ENCODE data around the gene ACAD10.
"Not testable (repeated sequence)": the region's sequence is repeated elsewhere in the genome, so short reads cannot be mapped to it uniquely, and the experiment has no call there.

Gene ACAD10

GRCh38 chr12:111687255-111687654 lies 1.4 kb downstream of the ACAD10 start:
- DNase-seq (ENCODE audit: low read depth, low spot score), result no peak

GRCh38 chr12:111687952-111688351 lies 2.1 kb downstream of the ACAD10 start:
- no peak for DNase-seq (ENCODE audit: low read depth, low spot score)

- no peak for DNase-seq (ENCODE audit: low read depth, low spot score)
Observed at GRCh38 chr12:111691262-111691661, 5.4 kb downstream of the ACAD10 start.

- no peak for DNase-seq (ENCODE audit: low read depth, low spot score)
Observed at GRCh38 chr12:111692575-111693210, 6.8 kb downstream of the ACAD10 start.

GRCh38 chr12:111693818-111694217 lies 8.0 kb downstream of the ACAD10 start:
- DNase-seq (ENCODE audit: low read depth, low spot score), result no peak

- DNase-seq (ENCODE audit: low read depth, low spot score), result no peak
Observed at GRCh38 chr12:111699962-111700361, 14.1 kb downstream of the ACAD10 start.

GRCh38 chr12:111705672-111706071 lies 19.8 kb downstream of the ACAD10 start:
- DNase-seq (ENCODE audit: low read depth, low spot score), result no peak

- DNase-seq (ENCODE audit: low read depth, low spot score), result no peak
Observed at GRCh38 chr12:111706145-111706544, 20.3 kb downstream of the ACAD10 start.

- DNase-seq (ENCODE audit: low read depth, low spot score), result no peak
Observed at GRCh38 chr12:111715279-111715678, 29.4 kb downstream of the ACAD10 start.

GRCh38 chr12:111719316-111719715 lies 33.5 kb downstream of the ACAD10 start:
- not testable (repeated sequence) for DNase-seq (ENCODE audit: low read depth, low spot score)

- no peak for DNase-seq (ENCODE audit: low read depth, low spot score)
Observed at GRCh38 chr12:111720457-111720856, 34.6 kb downstream of the ACAD10 start.

- not testable (repeated sequence) for DNase-seq (ENCODE audit: low read depth, low spot score)
Observed at GRCh38 chr12:111723646-111724360, 38.0 kb downstream of the ACAD10 start.

GRCh38 chr12:111728795-111729194 lies 42.9 kb downstream of the ACAD10 start:
- DNase-seq (ENCODE audit: low read depth, low spot score), result no peak

GRCh38 chr12:111730420-111730819 lies 44.6 kb downstream of the ACAD10 start:
- no peak for DNase-seq (ENCODE audit: low read depth, low spot score)

GRCh38 chr12:111732786-111733185 lies 46.9 kb downstream of the ACAD10 start:
- DNase-seq (ENCODE audit: low read depth, low spot score), result no peak

GRCh38 chr12:111733340-111733915 lies 47.6 kb downstream of the ACAD10 start:
- DNase-seq (ENCODE audit: low read depth, low spot score), result no peak

GRCh38 chr12:111739524-111739923 lies 53.7 kb downstream of the ACAD10 start:
- DNase-seq (ENCODE audit: low read depth, low spot score), result not testable (repeated sequence)

- no peak for DNase-seq (ENCODE audit: low read depth, low spot score)
Observed at GRCh38 chr12:111741235-111741812, 55.5 kb downstream of the ACAD10 start.

- no peak for DNase-seq (ENCODE audit: low read depth, low spot score)
Observed at GRCh38 chr12:111745211-111745610, 59.4 kb downstream of the ACAD10 start.

- DNase-seq (ENCODE audit: low read depth, low spot score), result no peak
Observed at GRCh38 chr12:111747333-111747732, 61.5 kb downstream of the ACAD10 start.

GRCh38 chr12:111748151-111748672 lies 62.4 kb downstream of the ACAD10 start:
- DNase-seq (ENCODE audit: low read depth, low spot score), result no peak

- DNase-seq (ENCODE audit: low read depth, low spot score), result no peak
Observed at GRCh38 chr12:111748867-111749266, 63.0 kb downstream of the ACAD10 start.
